Effector memory CD4-positive, alpha-beta T cell (primary cell): ENCODE data around the gene IL1R2.

Source experiments
- DNase-seq, 3 donors: peaks; one replicate each; pipeline ENCODE4 v3.0.0-alpha.2; 2020
- H3K27ac ChIP-seq: 2 replicates; pipeline ENCODE4 v1.7.0; 2013; ENCODE audit warnings: mild to moderate bottlenecking, low read length, moderate library complexity; ENCODE audit not compliant: insufficient read depth, poor library complexity, severe bottlenecking
- H3K27me3 ChIP-seq: replicated peaks from 2 replicates; pipeline ENCODE4 v1.7.0; 2013; ENCODE audit warnings: mild to moderate bottlenecking, low read length; ENCODE audit not compliant: insufficient read depth, control insufficient read depth, poor library complexity, severe bottlenecking
- H3K36me3 ChIP-seq: 2 replicates; pipeline ENCODE4 v1.7.0; 2013; ENCODE audit warnings: mild to moderate bottlenecking, low read length, moderate library complexity; ENCODE audit not compliant: control insufficient read depth, insufficient read depth
- H3K4me1 ChIP-seq: 2 replicates; pipeline ENCODE4 v1.7.0; 2013; ENCODE audit warnings: low read length, mild to moderate bottlenecking; ENCODE audit not compliant: control insufficient read depth, insufficient read depth, poor library complexity, severe bottlenecking
- H3K4me3 ChIP-seq: 2 replicates; pipeline ENCODE4 v1.7.0; 2013; ENCODE audit warnings: low read length, low read depth, mild to moderate bottlenecking; ENCODE audit not compliant: insufficient read depth, poor library complexity, severe bottlenecking
- H3K9me3 ChIP-seq: 2 replicates; pipeline ENCODE4 v1.7.0; 2013; ENCODE audit warnings: mild to moderate bottlenecking, low read length, moderate library complexity; ENCODE audit not compliant: control insufficient read depth

Gene IL1R2

DNA sequence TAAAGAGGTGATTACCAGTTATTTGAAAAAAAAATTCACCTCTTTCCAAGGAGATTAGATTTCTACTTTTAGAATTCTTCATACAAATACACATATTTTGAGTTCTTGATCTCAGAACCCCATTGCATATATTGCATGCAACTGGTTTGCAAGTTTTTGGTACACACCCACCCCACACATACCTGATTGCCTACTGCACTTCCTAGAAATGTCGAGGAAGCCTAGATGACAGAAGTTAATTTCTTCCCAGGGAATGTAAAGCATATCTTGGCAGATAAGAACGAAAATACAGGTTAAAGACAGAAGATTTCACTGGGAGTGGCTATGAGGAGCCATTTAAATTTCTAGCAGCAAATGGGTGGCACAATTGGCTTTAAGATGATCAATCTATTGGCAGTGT is 83.7 kb downstream of the IL1R2 start:
- DNase-seq = no peak

GRCh38 chr2:102076512-102076911 is 84.8 kb downstream of the IL1R2 start:
- H3K36me3 ChIP-seq = no peaks in the 10 kb centered on the region
- peaks cover 4% of the 10 kb centered on the region for H3K4me1 ChIP-seq
- no peaks in the 10 kb centered on the region for H3K9me3 ChIP-seq
- no peak overlapping the region for H3K27ac ChIP-seq
- no peak overlapping the region for H3K4me3 ChIP-seq
- H3K27me3 ChIP-seq = no peaks in the 10 kb centered on the region
- DNase-seq = no peak

More for the DNA sequence above, 83.7 kb downstream of the IL1R2 start:
- H3K36me3 ChIP-seq = no peaks in the 10 kb centered on the region
- no peaks in the 10 kb centered on the region for H3K4me1 ChIP-seq
- no peaks in the 10 kb centered on the region for H3K27me3 ChIP-seq
- H3K4me3 ChIP-seq = no peak overlapping the region
- no peak overlapping the region for H3K27ac ChIP-seq
- H3K9me3 ChIP-seq = no peaks in the 10 kb centered on the region
